ENCODE data around the gene ZNF197. TPM values are rescaled to one million over a fixed set of nuclear protein-coding genes. Genes with fewer than 3 reads are reported as not detected.

Gene ZNF197
- total and polyA plus RNA-seq, 2 experiments from 2014 or later: 5.6 to 18.9 TPM

DNA sequence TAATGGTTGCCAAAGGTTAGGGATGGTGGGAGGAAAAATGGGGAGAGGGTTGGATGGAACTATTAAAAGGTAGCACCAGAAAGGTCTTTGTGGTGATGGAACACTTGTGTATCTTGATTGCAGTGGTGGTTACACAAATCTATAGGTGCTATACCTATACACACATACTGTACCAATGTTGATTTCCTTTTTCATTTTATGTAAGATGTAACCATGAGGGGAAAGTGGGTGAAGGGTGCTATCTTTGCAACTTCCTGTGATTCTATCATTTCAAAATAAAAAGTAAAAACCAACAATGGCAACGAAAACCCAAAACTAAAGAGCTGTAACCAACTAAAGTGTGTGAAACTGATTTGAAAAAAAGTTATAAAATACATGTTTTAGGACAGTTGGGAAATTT lies 22.9 kb downstream of the ZNF197 start:
- TF ChIP-seq ZNF114 (CRISPR knock-in tag; IDR thresholded peaks at IDR 0.05) (no peak), ZNF331 (CRISPR knock-in tag; IDR thresholded peaks at IDR 0.05; ENCODE audit: low read depth) (no peak), JUNB (IDR thresholded peaks at IDR 0.05; ENCODE audit: unreplicated experiment) (no peak), POLR2AphosphoS5 (IDR thresholded peaks at IDR 0.05; ENCODE audit: low read depth) (no peak), CTCF (conservative IDR thresholded peaks at IDR 0.05; ENCODE audit: low read depth in 2 of 2) (no peak), EZH2 (IDR thresholded peaks at IDR 0.05; ENCODE audit: low read depth, unreplicated experiment) (no peak), EZH2phosphoT487 (IDR thresholded peaks at IDR 0.05; ENCODE audit: unreplicated experiment) (no peak), NANOG (IDR thresholded peaks at IDR 0.05; ENCODE audit: borderline replicate concordance) (no peak), ZNF462 (CRISPR knock-in tag; IDR thresholded peaks at IDR 0.05) (no peak), CREB1 (CRISPR knock-in tag; IDR thresholded peaks at IDR 0.05; ENCODE audit: low read depth) (no peak), STAT1 (IDR thresholded peaks at IDR 0.05; ENCODE audit: unreplicated experiment) (no peak)
- TF ChIP-seq, protein P1, sequence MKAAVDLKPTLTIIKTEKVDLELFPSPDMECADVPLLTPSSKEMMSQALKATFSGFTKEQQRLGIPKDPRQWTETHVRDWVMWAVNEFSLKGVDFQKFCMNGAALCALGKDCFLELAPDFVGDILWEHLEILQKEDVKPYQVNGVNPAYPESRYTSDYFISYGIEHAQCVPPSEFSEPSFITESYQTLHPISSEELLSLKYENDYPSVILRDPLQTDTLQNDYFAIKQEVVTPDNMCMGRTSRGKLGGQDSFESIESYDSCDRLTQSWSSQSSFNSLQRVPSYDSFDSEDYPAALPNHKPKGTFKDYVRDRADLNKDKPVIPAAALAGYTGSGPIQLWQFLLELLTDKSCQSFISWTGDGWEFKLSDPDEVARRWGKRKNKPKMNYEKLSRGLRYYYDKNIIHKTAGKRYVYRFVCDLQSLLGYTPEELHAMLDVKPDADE (IDR thresholded peaks at IDR 0.05): no peak
- TF ChIP-seq, protein P2, sequence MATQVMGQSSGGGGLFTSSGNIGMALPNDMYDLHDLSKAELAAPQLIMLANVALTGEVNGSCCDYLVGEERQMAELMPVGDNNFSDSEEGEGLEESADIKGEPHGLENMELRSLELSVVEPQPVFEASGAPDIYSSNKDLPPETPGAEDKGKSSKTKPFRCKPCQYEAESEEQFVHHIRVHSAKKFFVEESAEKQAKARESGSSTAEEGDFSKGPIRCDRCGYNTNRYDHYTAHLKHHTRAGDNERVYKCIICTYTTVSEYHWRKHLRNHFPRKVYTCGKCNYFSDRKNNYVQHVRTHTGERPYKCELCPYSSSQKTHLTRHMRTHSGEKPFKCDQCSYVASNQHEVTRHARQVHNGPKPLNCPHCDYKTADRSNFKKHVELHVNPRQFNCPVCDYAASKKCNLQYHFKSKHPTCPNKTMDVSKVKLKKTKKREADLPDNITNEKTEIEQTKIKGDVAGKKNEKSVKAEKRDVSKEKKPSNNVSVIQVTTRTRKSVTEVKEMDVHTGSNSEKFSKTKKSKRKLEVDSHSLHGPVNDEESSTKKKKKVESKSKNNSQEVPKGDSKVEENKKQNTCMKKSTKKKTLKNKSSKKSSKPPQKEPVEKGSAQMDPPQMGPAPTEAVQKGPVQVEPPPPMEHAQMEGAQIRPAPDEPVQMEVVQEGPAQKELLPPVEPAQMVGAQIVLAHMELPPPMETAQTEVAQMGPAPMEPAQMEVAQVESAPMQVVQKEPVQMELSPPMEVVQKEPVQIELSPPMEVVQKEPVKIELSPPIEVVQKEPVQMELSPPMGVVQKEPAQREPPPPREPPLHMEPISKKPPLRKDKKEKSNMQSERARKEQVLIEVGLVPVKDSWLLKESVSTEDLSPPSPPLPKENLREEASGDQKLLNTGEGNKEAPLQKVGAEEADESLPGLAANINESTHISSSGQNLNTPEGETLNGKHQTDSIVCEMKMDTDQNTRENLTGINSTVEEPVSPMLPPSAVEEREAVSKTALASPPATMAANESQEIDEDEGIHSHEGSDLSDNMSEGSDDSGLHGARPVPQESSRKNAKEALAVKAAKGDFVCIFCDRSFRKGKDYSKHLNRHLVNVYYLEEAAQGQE (IDR thresholded peaks at IDR 0.05; ENCODE audit: unreplicated experiment): no peak
- Histone ChIP-seq H3K27me3 (ENCODE audit: insufficient read depth) (no peaks in the 10 kb centered on the region), H3K79me2 (replicated peaks; ENCODE audit: insufficient read depth) (peaks cover 20% of the 10 kb centered on the region), H2AFZ (no peak overlapping the region), H3K27ac (ENCODE audit: low read depth) (no peak overlapping the region), H3K9me2 (ENCODE audit: insufficient read depth) (no peaks in the 10 kb centered on the region), H3K4me3 (peak overlapping the region; percentile 92; the same call in 1 of the 2 replicates), H3F3A (replicated peaks; ENCODE audit: low read depth) (no peaks in the 10 kb centered on the region), H3K36me3 (ENCODE audit: insufficient read depth) (peaks cover 29% of the 10 kb centered on the region), H3K4me1 (ENCODE audit: insufficient read depth) (no peaks in the 10 kb centered on the region; the same call in 1 of the 2 replicates), H4K20me1 (replicated peaks; ENCODE audit: insufficient read depth) (no peaks in the 10 kb centered on the region), H3K4me2 (peak overlapping the region; percentile 64; the same call in 1 of the 2 replicates)
- Mint-ChIP-seq H3K36me3 (ENCODE audit: low read depth) (peaks cover 35% of the 10 kb centered on the region), H3K9me3 (peaks cover 25% of the 10 kb centered on the region), H3K4me1 (peaks cover 7% of the 10 kb centered on the region; the same call in 1 of the 3 replicates), H3K27me3 (ENCODE audit: insufficient read depth, low read depth, poor library complexity) (peaks cover 7% of the 10 kb centered on the region), H3K27ac (no peak overlapping the region), H3K4me3 (peak overlapping the region; percentile 93)
- DNase-seq (ENCODE audit: low spot score) (no peak), ATAC-seq (no peak)

Measured in GM23338 (cell line).